ENCODE data around the gene B9D1. TPM values are rescaled to one million over a fixed set of nuclear protein-coding genes. Genes with fewer than 3 reads are reported as not detected.
A peak's percentile ranks its signal among the peaks of the same experiment; 100 is the strongest.

Gene B9D1, protein sequence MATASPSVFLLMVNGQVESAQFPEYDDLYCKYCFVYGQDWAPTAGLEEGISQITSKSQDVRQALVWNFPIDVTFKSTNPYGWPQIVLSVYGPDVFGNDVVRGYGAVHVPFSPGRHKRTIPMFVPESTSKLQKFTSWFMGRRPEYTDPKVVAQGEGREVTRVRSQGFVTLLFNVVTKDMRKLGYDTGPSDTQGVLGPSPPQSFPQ
- total RNA-seq: 1 to 10 TPM; 7.2 to 7.6 TPM

DNA sequence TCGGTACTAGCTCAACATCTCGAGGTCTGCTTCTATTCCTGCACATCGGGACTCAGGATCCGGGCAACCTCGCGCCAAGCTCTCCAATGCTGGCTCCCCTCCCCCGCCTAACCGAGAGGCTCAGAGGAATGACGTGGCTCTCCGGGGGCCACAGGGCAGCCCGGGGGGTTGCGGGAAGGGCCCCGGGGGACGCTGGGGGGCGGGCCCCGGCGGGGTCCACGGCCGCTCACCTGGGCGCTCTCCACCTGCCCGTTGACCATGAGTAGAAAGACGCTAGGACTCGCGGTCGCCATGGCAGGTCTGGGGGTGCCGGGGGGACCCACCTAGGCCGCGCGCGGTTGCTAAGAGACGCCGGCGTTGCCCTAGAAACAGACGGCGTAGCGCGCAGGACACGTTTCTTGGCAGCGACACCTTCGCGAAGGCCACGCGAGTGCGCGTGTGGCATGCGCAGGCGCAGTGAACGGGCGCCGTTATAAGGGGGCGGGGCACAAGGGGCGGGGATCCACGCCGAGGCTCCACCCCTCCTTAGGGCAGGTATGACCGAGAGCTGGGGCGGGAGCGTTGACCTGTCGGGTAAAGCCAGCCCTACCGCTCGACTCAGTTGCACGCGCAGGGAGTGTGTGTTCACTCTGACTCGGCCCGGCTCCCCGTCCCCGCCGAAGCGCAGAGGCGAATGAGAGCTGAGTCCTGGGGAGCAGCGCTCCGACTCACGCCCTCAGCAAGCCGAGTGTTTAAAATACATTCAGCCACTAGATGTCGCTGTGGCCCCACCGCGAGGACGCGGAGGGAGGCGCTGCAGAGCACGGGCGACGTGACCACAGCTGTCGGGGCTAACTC is at the start of gene B9D1:
TSS of gene B9D1 (minus strand) at position 447 of the 837 bp plus-strand sequence. CDS start at position 293, 154 bp downstream.
- peak within 1 kb of the TSS; percentile 86 for H3K4me3 Mint-ChIP-seq
- H3K27me3 Mint-ChIP-seq: peaks cover 4% of the 10 kb centered on the region
- POLR2A ChIA-PET: interaction anchor here (0.9 to 1.5 kb wide), 6 partner anchors 15 to 400 kb away, joined by 3 to 14 read pairs (median 3); partner anchors contain the start of genes ALDH3A2 and MAPK7
- peak; percentile 96 for DNase-seq
- intact Hi-C loops (cut with micrococcal nuclease): loop anchor here (1.0 to 5.0 kb wide), 4 partner anchors 16 to 405 kb away; partner anchors contain the start of gene MAPK7
- H3K4me1 Mint-ChIP-seq (ENCODE audit: low read depth): peaks cover 8% of the 10 kb centered on the region
- CTCF ChIA-PET: interaction anchor here (0.5 to 5.9 kb wide), 49 partner anchors 9 to 646 kb away, joined by 3 to 164 read pairs (median 6); partner anchors contain the start of genes ALDH3A2, MAPK7, RNF112 and SPECC1
- H3K9me3 Mint-ChIP-seq: no peaks in the 10 kb centered on the region
- peak within 1 kb of the TSS; percentile 74 for H3K27ac Mint-ChIP-seq
- H3K36me3 Mint-ChIP-seq: no peaks in the 10 kb centered on the region

DNA sequence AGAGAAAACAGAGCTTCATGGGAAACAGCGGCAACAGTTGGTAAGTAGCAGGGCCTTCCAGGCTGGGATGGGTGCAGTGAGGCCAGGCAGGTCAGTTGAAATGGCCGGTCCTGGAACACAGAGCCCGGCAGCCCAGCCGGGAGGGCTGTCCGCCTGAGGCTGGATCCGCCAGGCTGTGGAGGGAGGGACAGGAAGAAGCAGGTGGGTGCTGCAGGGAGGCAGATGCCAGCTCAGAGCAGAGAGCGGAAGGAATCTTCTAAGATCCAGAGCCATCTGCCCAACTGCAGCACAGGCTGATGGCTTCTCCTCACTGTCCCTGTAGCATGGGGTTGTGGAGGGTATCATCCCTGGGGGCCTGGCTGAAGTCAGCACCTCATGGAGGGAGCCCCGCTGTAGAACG is 49.1 kb upstream of the B9D1 start:
- Mint-ChIP-seq H3K4me3 (no peak overlapping the region), H3K9me3 (no peaks in the 10 kb centered on the region), H3K4me1 (ENCODE audit: low read depth) (no peaks in the 10 kb centered on the region), H3K27me3 (peaks cover 2% of the 10 kb centered on the region), H3K36me3 (no peaks in the 10 kb centered on the region), H3K27ac (no peak overlapping the region)
- POLR2A ChIA-PET: no interaction called here
- DNase-seq: no peak
- CTCF ChIA-PET: interaction anchor here (1.2 kb wide), 1 partner anchor 49 kb away, joined by 4 read pairs; the partner anchor contains the start of gene B9D1
- intact Hi-C loops (cut with micrococcal nuclease): no loop called here

DNA sequence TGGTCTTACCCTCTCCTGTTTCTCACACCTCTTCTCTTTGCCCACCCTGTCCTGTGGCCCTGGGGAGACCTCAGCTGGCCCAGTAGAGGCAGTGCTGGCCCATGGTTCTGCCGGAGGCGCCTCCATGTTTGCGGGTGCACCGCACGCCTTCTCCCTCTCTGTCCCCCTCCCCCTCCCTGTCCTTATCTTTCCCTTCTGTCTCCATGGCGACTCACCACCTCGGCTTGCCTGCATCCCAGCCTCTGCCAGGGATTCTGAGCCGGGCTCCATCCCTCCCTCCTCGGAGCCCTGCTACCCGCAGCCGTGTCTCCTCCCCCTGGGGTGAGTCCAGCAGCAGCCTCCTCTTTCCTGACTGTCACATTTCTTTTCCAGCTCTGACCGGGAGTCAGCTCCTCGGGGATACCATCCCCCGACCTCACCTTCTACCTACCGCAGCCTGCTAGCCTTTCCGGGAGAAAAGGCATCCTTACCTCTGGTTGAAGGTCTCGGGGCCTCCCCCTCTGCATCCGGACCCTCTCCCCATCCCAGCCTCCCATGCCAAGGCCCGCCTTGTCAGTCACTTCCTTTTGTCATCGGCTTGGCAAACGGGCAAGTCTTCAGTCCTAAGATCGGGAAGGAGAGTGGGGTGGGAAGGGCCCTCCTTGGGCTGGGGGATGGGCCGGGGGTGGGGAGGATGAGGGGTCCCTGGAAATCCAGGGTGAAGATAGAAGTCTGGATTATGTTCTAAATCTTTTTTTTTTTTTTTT is 48.5 kb upstream of the B9D1 start, which contains the start of gene RNF112:
TSS of gene RNF112 (plus strand) at position 358 of the 746 bp plus-strand sequence. CDS start at position 535, 177 bp downstream.
- ChIA-PET CTCF (interaction anchor here (1.2 kb wide), 1 partner anchor 48 kb away, joined by 4 read pairs; the partner anchor contains the start of gene B9D1), POLR2A (no interaction called here)
- Mint-ChIP-seq H3K27me3 (peaks cover 2% of the 10 kb centered on the region), H3K36me3 (no peaks in the 10 kb centered on the region), H3K27ac (no peak within 1 kb of the TSS), H3K4me3 (no peak within 1 kb of the TSS), H3K9me3 (no peaks in the 10 kb centered on the region), H3K4me1 (ENCODE audit: low read depth) (no peaks in the 10 kb centered on the region)
- no peak for DNase-seq
- intact Hi-C loops (cut with micrococcal nuclease): no loop called here

DNA sequence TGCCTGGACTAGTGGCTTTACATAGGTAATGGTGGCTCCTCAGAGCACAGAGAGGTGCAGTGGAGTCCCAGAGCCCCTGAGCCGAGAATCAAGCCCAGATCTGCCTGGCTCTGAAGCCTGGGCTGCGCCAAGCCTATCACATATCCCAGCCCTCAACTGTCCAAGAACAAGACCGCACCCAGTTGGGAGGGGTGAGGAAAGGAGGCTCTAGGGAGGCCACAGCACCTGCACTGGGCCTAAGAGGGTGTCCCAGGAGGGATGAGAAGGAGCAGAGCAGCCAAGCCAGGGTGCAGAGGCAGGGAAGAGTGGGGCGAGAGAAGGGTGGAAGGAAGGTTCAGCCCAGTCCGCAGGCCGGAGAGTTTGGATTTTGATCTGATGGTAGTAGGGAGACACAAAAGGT is 47.6 kb upstream of the B9D1 start:
- H3K27me3 Mint-ChIP-seq: peaks cover 2% of the 10 kb centered on the region
- no peak overlapping the region for H3K27ac Mint-ChIP-seq
- intact Hi-C loops (cut with micrococcal nuclease): no loop called here
- POLR2A ChIA-PET: no interaction called here
- CTCF ChIA-PET: no interaction called here
- DNase-seq: no peak
- H3K9me3 Mint-ChIP-seq: no peaks in the 10 kb centered on the region
- H3K4me1 Mint-ChIP-seq (ENCODE audit: low read depth): no peaks in the 10 kb centered on the region
- no peak overlapping the region for H3K4me3 Mint-ChIP-seq
- no peaks in the 10 kb centered on the region for H3K36me3 Mint-ChIP-seq

DNA sequence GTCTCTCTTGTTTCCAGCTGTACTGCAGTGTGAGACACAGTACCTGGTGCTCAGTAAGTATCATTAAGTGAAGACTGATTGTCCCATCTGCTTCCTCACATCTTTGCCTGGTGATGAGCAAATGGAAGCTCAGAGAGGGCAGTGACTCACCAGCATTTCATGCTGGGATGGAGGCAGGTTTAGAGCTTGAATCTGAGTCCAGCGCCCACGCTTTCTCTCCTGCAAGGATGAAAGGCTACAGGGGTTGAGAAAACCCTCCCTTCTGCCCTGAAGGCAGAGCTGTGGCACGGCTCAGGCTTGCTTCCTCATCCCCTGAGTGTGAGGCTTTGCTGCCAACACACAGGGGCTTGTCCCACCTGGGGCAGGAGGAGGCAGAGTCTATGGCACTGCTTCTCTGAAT is 47.0 kb upstream of the B9D1 start:
- H3K9me3 Mint-ChIP-seq: no peaks in the 10 kb centered on the region
- intact Hi-C loops (cut with micrococcal nuclease): no loop called here
- DNase-seq: peak; percentile 35
- H3K27me3 Mint-ChIP-seq: peaks cover 2% of the 10 kb centered on the region
- H3K4me3 Mint-ChIP-seq: no peak overlapping the region
- no peak overlapping the region for H3K27ac Mint-ChIP-seq
- no peaks in the 10 kb centered on the region for H3K4me1 Mint-ChIP-seq (ENCODE audit: low read depth)
- ChIA-PET POLR2A (no interaction called here), CTCF (no interaction called here)
- H3K36me3 Mint-ChIP-seq: no peaks in the 10 kb centered on the region

DNA sequence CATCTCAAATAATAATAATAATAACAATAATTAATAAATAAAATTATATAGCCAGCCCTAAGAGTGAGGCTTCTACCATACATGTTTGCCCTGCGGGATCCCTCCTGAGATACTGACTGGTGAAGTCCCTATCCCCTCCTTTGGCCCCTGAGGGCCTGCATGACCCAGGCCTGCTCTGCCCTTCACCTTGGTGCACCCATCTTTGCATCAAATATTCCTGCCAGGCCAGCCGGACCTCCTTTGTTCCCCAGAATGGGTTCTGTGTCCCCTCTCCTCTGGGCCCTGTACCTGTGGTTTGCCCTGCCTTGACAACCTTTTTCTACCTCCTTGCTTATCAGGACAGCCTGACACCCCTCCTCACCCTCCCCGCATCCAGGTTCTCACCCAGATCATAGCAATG is 46.5 kb upstream of the B9D1 start:
- Mint-ChIP-seq H3K9me3 (no peaks in the 10 kb centered on the region), H3K27ac (no peak overlapping the region), H3K27me3 (peaks cover 2% of the 10 kb centered on the region), H3K4me3 (no peak overlapping the region), H3K36me3 (no peaks in the 10 kb centered on the region), H3K4me1 (ENCODE audit: low read depth) (no peaks in the 10 kb centered on the region)
- CTCF ChIA-PET: no interaction called here
- POLR2A ChIA-PET: no interaction called here
- intact Hi-C loops (cut with micrococcal nuclease): no loop called here
- no peak for DNase-seq

DNA sequence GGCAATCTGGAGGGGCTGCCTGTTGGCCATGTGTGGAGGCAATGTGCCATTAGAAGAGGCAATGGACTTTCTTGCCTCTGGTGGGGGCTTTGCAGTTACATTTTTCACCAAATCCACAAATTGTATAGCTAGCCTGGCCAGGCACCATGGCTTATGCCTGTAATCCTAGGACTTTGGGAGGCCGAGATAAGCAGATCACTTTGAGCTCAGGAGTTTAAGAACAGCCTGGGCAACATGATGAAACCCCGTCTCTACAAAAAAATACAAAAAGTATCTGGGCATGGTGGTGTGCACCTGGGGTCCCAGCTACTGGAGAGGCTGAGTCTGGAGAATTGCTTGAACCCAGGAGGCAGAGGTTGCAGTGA is 45.8 kb upstream of the B9D1 start:
- ChIA-PET CTCF (no interaction called here), POLR2A (no interaction called here)
- Mint-ChIP-seq H3K27ac (no peak overlapping the region), H3K4me3 (no peak overlapping the region), H3K4me1 (ENCODE audit: low read depth) (no peaks in the 10 kb centered on the region), H3K9me3 (no peaks in the 10 kb centered on the region), H3K27me3 (peaks cover 2% of the 10 kb centered on the region), H3K36me3 (no peaks in the 10 kb centered on the region)
- DNase-seq: no peak
- intact Hi-C loops (cut with micrococcal nuclease): no loop called here

DNA sequence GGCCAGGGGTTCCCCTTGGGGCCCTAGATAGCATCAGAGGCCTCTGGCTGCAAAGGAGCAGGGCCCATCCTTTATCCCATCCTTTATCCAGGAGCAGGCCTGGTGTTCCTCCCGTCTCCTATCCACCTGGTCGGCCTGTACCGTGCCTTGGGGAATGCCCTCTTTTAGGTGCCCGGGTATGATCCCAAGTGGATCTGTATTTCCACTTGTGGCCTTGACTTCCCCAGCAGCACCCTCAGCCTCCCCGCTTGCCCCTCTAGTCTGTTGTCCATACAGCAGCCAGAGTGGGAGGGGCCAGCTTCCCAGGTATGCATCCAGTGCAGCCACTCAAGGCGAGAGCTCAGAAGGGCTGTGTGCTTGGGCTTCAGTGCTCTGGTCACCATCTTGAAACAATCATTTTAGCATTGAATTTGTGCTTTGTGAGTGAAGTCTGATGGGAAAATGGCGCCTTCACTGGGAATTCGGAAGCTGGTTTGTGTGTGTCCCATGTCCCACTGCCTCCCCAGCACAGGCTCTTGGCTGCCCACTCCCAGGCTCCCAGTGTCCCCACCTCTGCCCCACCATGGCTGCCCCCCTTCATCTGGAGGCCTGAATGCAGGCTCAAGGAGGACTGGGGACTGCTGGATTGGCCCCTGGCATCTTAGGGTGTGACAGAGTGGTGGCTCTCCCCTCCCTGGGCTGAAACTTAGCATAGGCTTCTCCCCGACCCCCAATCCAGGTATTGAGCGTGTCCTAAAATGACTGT is 45.2 kb upstream of the B9D1 start:
- intact Hi-C loops (cut with micrococcal nuclease): no loop called here
- peaks cover 2% of the 10 kb centered on the region for H3K27me3 Mint-ChIP-seq
- CTCF ChIA-PET: no interaction called here
- H3K9me3 Mint-ChIP-seq: no peaks in the 10 kb centered on the region
- no peak overlapping the region for H3K4me3 Mint-ChIP-seq
- DNase-seq: no peak
- POLR2A ChIA-PET: no interaction called here
- H3K36me3 Mint-ChIP-seq: no peaks in the 10 kb centered on the region
- H3K27ac Mint-ChIP-seq: no peak overlapping the region
- no peaks in the 10 kb centered on the region for H3K4me1 Mint-ChIP-seq (ENCODE audit: low read depth)

DNA sequence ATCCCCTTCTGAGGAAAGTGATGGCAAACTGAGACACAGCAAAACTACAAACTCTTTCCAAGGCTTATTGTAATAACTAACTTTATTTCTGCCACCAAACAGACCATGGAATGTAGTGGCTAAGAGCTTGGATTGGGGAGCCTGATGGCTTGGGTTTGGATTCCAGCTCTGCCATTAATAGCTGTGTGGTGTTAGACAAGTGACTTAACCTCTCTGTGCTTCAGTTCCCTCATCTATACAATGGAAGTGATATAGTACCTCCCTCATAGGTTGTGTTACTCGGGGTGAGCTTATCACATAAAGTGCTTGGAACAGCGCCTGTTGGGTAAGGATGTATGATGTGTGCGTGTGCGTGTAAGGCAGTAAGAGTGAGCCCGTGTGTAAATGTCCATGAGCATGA is 42.6 kb upstream of the B9D1 start:
- no peak overlapping the region for H3K4me3 Mint-ChIP-seq
- intact Hi-C loops (cut with micrococcal nuclease): no loop called here
- no peaks in the 10 kb centered on the region for H3K4me1 Mint-ChIP-seq (ENCODE audit: low read depth)
- ChIA-PET POLR2A (no interaction called here), CTCF (interaction anchor here (1.1 kb wide), 1 partner anchor 42 kb away, joined by 4 read pairs; no protein-coding TSS in a partner anchor)
- H3K27ac Mint-ChIP-seq: no peak overlapping the region
- no peaks in the 10 kb centered on the region for H3K36me3 Mint-ChIP-seq
- H3K27me3 Mint-ChIP-seq: peaks cover 3% of the 10 kb centered on the region
- no peaks in the 10 kb centered on the region for H3K9me3 Mint-ChIP-seq
- DNase-seq: no peak

DNA sequence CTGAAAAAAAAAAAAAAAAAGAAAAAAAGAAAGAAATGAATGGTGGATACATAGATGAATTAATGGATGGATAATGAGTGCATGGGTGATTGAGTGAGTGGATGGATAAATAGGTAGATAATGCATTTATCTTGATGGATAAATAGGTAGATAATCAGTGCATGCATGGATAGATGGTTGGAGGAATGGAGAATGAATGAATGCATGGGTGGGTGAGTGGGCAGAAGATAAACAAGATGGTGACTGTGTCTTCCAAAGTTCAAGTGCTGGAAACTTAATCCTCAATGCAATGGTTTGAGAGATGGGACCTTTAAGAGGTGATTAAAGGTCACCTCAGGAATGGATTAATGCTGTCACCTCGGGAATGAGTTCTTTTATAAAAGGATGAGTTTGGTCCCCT is 41.7 kb upstream of the B9D1 start:
- CTCF ChIA-PET: no interaction called here
- Mint-ChIP-seq H3K4me3 (no peak overlapping the region), H3K27me3 (peaks cover 3% of the 10 kb centered on the region), H3K36me3 (no peaks in the 10 kb centered on the region), H3K27ac (no peak overlapping the region), H3K9me3 (no peaks in the 10 kb centered on the region), H3K4me1 (ENCODE audit: low read depth) (no peaks in the 10 kb centered on the region)
- intact Hi-C loops (cut with micrococcal nuclease): no loop called here
- DNase-seq: no peak
- POLR2A ChIA-PET: no interaction called here

DNA sequence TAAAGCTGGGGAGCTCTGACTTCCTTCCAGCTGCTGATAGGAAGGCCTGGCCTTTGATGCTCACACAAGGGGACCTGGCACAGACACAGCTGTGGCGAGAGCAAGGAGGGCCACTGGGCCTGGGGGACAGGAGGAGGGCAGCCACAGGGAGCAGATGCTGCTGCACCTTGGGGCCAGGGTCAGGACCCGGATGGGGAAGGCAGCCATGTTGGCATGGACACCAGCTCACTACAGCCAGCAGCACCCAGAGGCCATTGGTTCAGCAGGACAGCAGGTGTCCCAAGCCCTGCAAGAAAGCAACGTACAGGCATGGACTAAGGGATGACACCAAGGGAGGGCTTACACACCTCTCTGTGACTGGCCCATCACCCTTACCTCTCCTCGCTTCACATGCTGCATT is 40.5 kb upstream of the B9D1 start:
- H3K4me3 Mint-ChIP-seq: no peak overlapping the region
- H3K4me1 Mint-ChIP-seq (ENCODE audit: low read depth): no peaks in the 10 kb centered on the region
- no peaks in the 10 kb centered on the region for H3K9me3 Mint-ChIP-seq
- peaks cover 3% of the 10 kb centered on the region for H3K27me3 Mint-ChIP-seq
- intact Hi-C loops (cut with micrococcal nuclease): no loop called here
- POLR2A ChIA-PET: no interaction called here
- DNase-seq: no peak
- H3K27ac Mint-ChIP-seq: no peak overlapping the region
- CTCF ChIA-PET: no interaction called here
- H3K36me3 Mint-ChIP-seq: no peaks in the 10 kb centered on the region

DNA sequence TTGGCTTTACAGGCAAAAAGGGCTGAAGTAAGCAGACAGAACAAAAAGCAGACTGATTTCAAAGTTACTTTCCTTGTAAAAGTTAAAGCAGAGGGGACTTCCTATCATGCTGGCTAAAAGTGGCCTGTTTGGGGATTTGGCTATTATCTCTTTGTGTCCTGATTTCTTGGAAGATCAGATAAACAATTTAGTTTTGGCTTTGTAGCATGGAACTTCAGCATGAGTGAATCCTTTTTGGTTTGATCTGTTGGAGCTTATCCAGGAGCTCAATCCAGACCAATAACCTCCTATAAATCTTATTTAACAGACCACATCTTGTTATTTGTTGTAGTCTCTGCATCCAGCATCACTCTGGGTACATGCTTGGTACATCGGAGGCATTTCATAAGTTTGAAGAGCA is 39.6 kb upstream of the B9D1 start:
- intact Hi-C loops (cut with micrococcal nuclease): no loop called here
- Mint-ChIP-seq H3K4me1 (ENCODE audit: low read depth) (no peaks in the 10 kb centered on the region), H3K36me3 (no peaks in the 10 kb centered on the region), H3K4me3 (no peak overlapping the region), H3K27me3 (peaks cover 3% of the 10 kb centered on the region), H3K27ac (no peak overlapping the region), H3K9me3 (no peaks in the 10 kb centered on the region)
- ChIA-PET POLR2A (no interaction called here), CTCF (interaction anchor here (0.9 kb wide), 1 partner anchor 40 kb away, joined by 3 read pairs; the partner anchor contains the start of gene B9D1)
- DNase-seq: no peak
